Sigmoid colon (tissue), 7 donors: ENCODE results near the gene PLCB2. TPM values are rescaled to one million over a fixed set of nuclear protein-coding genes. Genes with fewer than 3 reads are reported as not detected.

ENCODE experiments used
- DNase-seq: peaks from one replicate; pipeline ENCODE4 v3.0.0-alpha.2; 2019
- H3K27ac ChIP-seq, 4 donors: fragments of 200-600 bp; sonication (generic); one replicate each; pipeline ENCODE4 v1.5.1; 2016 to 2019; ENCODE audit warnings: mild to moderate bottlenecking in 1 of 4
- H3K27me3 ChIP-seq, 3 donors: fragments of 200-600 bp; sonication (generic); one replicate each; pipeline ENCODE4 v1.5.1; 2019; ENCODE audit warnings: mild to moderate bottlenecking in 1 of 3
- H3K36me3 ChIP-seq, 4 donors: fragments of 200-600 bp; sonication (generic); one replicate each; pipeline ENCODE4 v1.5.1; 2016 to 2019
- H3K4me1 ChIP-seq, 4 donors: fragments of 200-600 bp; sonication (generic); one replicate each; pipeline ENCODE4 v1.5.1; 2017 to 2019
- H3K4me3 ChIP-seq, 4 donors: fragments of 200-600 bp; sonication (generic); one replicate each; pipeline ENCODE4 v1.5.1; 2017 to 2019; ENCODE audit warnings: mild to moderate bottlenecking in 2 of 4, moderate library complexity in 1 of 4
- H3K9me3 ChIP-seq, 4 donors: fragments of 200-600 bp in 3 of 4; sonication (generic) in 3 of 4; one replicate each; pipeline versions ENCODE4 v1.5.1 to v1.6.1; 2013 to 2019
- EP300 ChIP-seq, 4 donors: sonication (generic); formaldehyde crosslinking; IDR thresholded peaks; one replicate each; pipeline ENCODE4 v1.6.1; 2017; ENCODE audit warnings: antibody characterized with exemption in 4 of 4
- POLR2A ChIP-seq, 2 donors: fragments of 450-650 bp; IDR thresholded peaks; one replicate each; pipeline ENCODE4 v1.6.1; 2016; ENCODE audit warnings: antibody characterized with exemption in 2 of 2, mild to moderate bottlenecking in 2 of 2, moderate library complexity in 2 of 2
- POLR2AphosphoS5 ChIP-seq, 4 donors: sonication (generic); formaldehyde crosslinking; IDR thresholded peaks; one replicate each; pipeline ENCODE4 v1.6.1; 2017; ENCODE audit warnings: antibody characterized with exemption in 4 of 4
- WGBS, 2 donors: extraction: QIAGEN DNeasy Blood & Tissue Kit; methylation state at CpG; one replicate each; pipeline ENCODE4 v1.1.7; 2013; 5-methylcytosine and 5-hydroxymethylcytosine counted together
- intact Hi-C: fragments of 100-400 bp; cut with DNase I; formaldehyde crosslinking; loops from one replicate; pipeline ENCODE4 v1.15.1; 2023
- polyA plus RNA-seq, 3 donors: library from polyadenylated mRNA; stranded (reverse); fragments of 200-250 nt; gene quantifications; one replicate each; pipeline ENCODE4 v1.2.3, GENCODE V29; 2013
- total RNA-seq, 4 donors: library from RNA; depleted of rRNA; stranded (reverse); fragments of >200 nt; gene quantifications; one replicate each; pipeline ENCODE4 v1.1.0, GENCODE V29; 2016
- TF ChIP-seq, protein P1 (sequence below), 4 experiments: fragments of 450-650 bp in 3 of 4; fragments of 200-600 bp in 1 of 4; IDR thresholded peaks; one replicate each; pipeline ENCODE4 v1.5.1; 2016 to 2019; ENCODE audit warnings: antibody characterized with exemption in 4 of 4, mild to moderate bottlenecking in 3 of 4, moderate library complexity in 2 of 4
- donor health status: healthy with polysubstance abuse.
- donor health status: Bipolar disorder and iron deficiency.
- donor health status: healthy.

PLCB2 gene
- total and polyA plus RNA-seq, 7 donors = 2.4 to 27.5 (median 7.2) TPM

- TF ChIP-seq, protein P1, sequence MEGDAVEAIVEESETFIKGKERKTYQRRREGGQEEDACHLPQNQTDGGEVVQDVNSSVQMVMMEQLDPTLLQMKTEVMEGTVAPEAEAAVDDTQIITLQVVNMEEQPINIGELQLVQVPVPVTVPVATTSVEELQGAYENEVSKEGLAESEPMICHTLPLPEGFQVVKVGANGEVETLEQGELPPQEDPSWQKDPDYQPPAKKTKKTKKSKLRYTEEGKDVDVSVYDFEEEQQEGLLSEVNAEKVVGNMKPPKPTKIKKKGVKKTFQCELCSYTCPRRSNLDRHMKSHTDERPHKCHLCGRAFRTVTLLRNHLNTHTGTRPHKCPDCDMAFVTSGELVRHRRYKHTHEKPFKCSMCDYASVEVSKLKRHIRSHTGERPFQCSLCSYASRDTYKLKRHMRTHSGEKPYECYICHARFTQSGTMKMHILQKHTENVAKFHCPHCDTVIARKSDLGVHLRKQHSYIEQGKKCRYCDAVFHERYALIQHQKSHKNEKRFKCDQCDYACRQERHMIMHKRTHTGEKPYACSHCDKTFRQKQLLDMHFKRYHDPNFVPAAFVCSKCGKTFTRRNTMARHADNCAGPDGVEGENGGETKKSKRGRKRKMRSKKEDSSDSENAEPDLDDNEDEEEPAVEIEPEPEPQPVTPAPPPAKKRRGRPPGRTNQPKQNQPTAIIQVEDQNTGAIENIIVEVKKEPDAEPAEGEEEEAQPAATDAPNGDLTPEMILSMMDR (IDR thresholded peaks at IDR 0.05) = no peak
- TF ChIP-seq EP300 (IDR thresholded peaks at IDR 0.05) (no peak), POLR2AphosphoS5 (IDR thresholded peaks at IDR 0.05) (no peak), POLR2A (IDR thresholded peaks at IDR 0.05) (no peak)
- H3K9me3 ChIP-seq = no peaks in the 10 kb centered on the region
- H3K27ac ChIP-seq = no peak overlapping the region
- H3K4me1 ChIP-seq = peaks cover 0 to 18% (median 12%) of the 10 kb centered on the region in 4 donors
- DNase-seq = no peak
- intact Hi-C loops = loop anchor here (10.0 kb wide), 1 partner anchor 485 kb away; the partner anchor contains the start of gene FSIP1
- no peaks in the 10 kb centered on the region for H3K27me3 ChIP-seq
- H3K36me3 ChIP-seq = no peaks in the 10 kb centered on the region
- no peak overlapping the region for H3K4me3 ChIP-seq
- 83 to 87% methylated on average over 4 of the region's 4 CpGs for WGBS, 2 donors
Measured at GRCh38 chr15:40269604-40270003, 38.1 kb downstream of the PLCB2 start.

GRCh38 chr15:40267670-40268069, 40.1 kb downstream of the PLCB2 start:
- WGBS, 2 donors = 85 to 92% methylated on average over 4 of the region's 4 CpGs
- peak overlapping the region in 2 of 4 donors; percentile 64 to 82 for H3K27ac ChIP-seq
- no peak for DNase-seq
- intact Hi-C loops = loop anchor here (10.0 kb wide), 1 partner anchor 483 kb away; the partner anchor contains the start of gene FSIP1
- no peak overlapping the region for H3K4me3 ChIP-seq
- TF ChIP-seq, protein P1 (IDR thresholded peaks at IDR 0.05) = no peak
- TF ChIP-seq POLR2AphosphoS5 (IDR thresholded peaks at IDR 0.05) (no peak), POLR2A (IDR thresholded peaks at IDR 0.05) (no peak)
- no peaks in the 10 kb centered on the region for H3K9me3 ChIP-seq
- H3K4me1 ChIP-seq = peaks cover 0 to 37% (median 12%) of the 10 kb centered on the region in 4 donors
- no peaks in the 10 kb centered on the region for H3K27me3 ChIP-seq
- H3K36me3 ChIP-seq = no peaks in the 10 kb centered on the region

- Histone ChIP-seq H3K27me3 (no peaks in the 10 kb centered on the region), H3K9me3 (no peaks in the 10 kb centered on the region), H3K4me3 (no peak overlapping the region), H3K27ac (peak overlapping the region in 3 of 4 donors; percentile 49 to 82 (median 64)), H3K4me1 (peaks cover 0 to 38% (median 12%) of the 10 kb centered on the region in 4 donors), H3K36me3 (no peaks in the 10 kb centered on the region)
- peak; percentile 93 for DNase-seq
- intact Hi-C loops = loop anchor here (10.0 kb wide), 1 partner anchor 482 kb away; the partner anchor contains the start of gene FSIP1
- 68 to 74% methylated on average over 7 of the region's 7 CpGs for WGBS, 2 donors
- TF ChIP-seq EP300 (IDR thresholded peaks at IDR 0.05) (peak in 1 of 4 donors; percentile 83), POLR2AphosphoS5 (IDR thresholded peaks at IDR 0.05) (peak in 1 of 4 donors; percentile 87), POLR2A (IDR thresholded peaks at IDR 0.05) (no peak)
- TF ChIP-seq, protein P1 (IDR thresholded peaks at IDR 0.05) = no peak
Measured at GRCh38 chr15:40266828-40267304, 40.9 kb downstream of the PLCB2 start.

DNA sequence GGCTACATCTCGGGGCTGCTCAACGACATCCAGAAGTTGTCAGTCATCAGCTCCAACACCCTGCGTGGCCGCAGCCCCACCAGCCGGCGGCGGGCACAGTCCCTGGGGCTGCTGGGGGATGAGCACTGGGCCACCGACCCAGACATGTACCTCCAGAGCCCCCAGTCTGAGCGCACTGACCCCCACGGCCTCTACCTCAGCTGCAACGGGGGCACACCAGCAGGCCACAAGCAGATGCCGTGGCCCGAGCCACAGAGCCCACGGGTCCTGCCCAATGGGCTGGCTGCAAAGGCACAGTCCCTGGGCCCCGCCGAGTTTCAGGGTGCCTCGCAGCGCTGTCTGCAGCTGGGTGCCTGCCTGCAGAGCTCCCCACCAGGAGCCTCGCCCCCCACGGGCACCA, 41.9 kb downstream of the PLCB2 start:
- Histone ChIP-seq H3K4me3 (no peak overlapping the region), H3K27ac (peak overlapping the region in 1 of 4 donors; percentile 82), H3K36me3 (no peaks in the 10 kb centered on the region), H3K9me3 (no peaks in the 10 kb centered on the region), H3K4me1 (peaks cover 0 to 38% (median 12%) of the 10 kb centered on the region in 4 donors), H3K27me3 (no peaks in the 10 kb centered on the region)
- WGBS, 2 donors = 95 to 97% methylated on average over 20 of the region's 20 CpGs
- intact Hi-C loops = loop anchor here (10.0 kb wide), 1 partner anchor 481 kb away; the partner anchor contains the start of gene FSIP1
- DNase-seq = no peak
- TF ChIP-seq EP300 (IDR thresholded peaks at IDR 0.05) = no peak
- no peak for TF ChIP-seq POLR2AphosphoS5 (IDR thresholded peaks at IDR 0.05)
- TF ChIP-seq POLR2A (IDR thresholded peaks at IDR 0.05) = no peak

- Histone ChIP-seq H3K36me3 (no peaks in the 10 kb centered on the region), H3K9me3 (no peaks in the 10 kb centered on the region), H3K27me3 (no peaks in the 10 kb centered on the region), H3K27ac (no peak overlapping the region), H3K4me1 (peaks cover 0 to 38% (median 12%) of the 10 kb centered on the region in 4 donors), H3K4me3 (no peak overlapping the region)
- intact Hi-C loops = loop anchor here (10.0 kb wide), 1 partner anchor 481 kb away; the partner anchor contains the start of gene FSIP1
- TF ChIP-seq EP300 (IDR thresholded peaks at IDR 0.05) = no peak
- no peak for TF ChIP-seq POLR2A (IDR thresholded peaks at IDR 0.05)
- TF ChIP-seq POLR2AphosphoS5 (IDR thresholded peaks at IDR 0.05) = no peak
- TF ChIP-seq, protein P1 (IDR thresholded peaks at IDR 0.05) = no peak
- DNase-seq = no peak
- WGBS, 2 donors = 64 to 87% methylated on average over 10 of the region's 10 CpGs
Measured at GRCh38 chr15:40265355-40265754, 42.4 kb downstream of the PLCB2 start.
